Stimulated activated CD4-positive, alpha-beta T cell treated with anti-CD3 and anti-CD28 coated beads, TNF-alpha, amount 100 ng/mL, for 24 hours (primary cell): Measurements from ENCODE around the gene WNT16.
"Not testable (repeated sequence)": the region's sequence is repeated elsewhere in the genome, so short reads cannot be mapped to it uniquely, and the experiment has no call there.

Experiments
- DNase-seq, 3 experiments: peaks; one replicate each; pipeline ENCODE4 v3.0.0-alpha.2; 2020; ENCODE audit warnings: low read depth in 3 of 3

The WNT16 gene

GRCh38 chr7:121328508-121329190 lies at the start of gene WNT16:
TSS of gene WNT16 (plus strand) at chr7:121329000. CDS start at chr7:121329293, 293 bp downstream.
- no peak for DNase-seq

GRCh38 chr7:121279060-121279620 lies 49.7 kb upstream of the WNT16 start:
- DNase-seq, result no peak

GRCh38 chr7:121279822-121280221 lies 49.0 kb upstream of the WNT16 start:
- no peak for DNase-seq

- no peak for DNase-seq
Measured at GRCh38 chr7:121280656-121281055, 48.1 kb upstream of the WNT16 start.

GRCh38 chr7:121282129-121282528 lies 46.7 kb upstream of the WNT16 start:
- DNase-seq, result no peak

- no peak for DNase-seq
Measured at GRCh38 chr7:121285066-121285667, 43.6 kb upstream of the WNT16 start.

GRCh38 chr7:121286186-121286585 lies 42.6 kb upstream of the WNT16 start:
- no peak for DNase-seq

GRCh38 chr7:121286742-121287734 lies 41.8 kb upstream of the WNT16 start:
- DNase-seq, result no peak

- DNase-seq, result no peak
Measured at GRCh38 chr7:121288894-121289293, 39.9 kb upstream of the WNT16 start.

- DNase-seq, result not testable (repeated sequence)
Measured at GRCh38 chr7:121289930-121290329, 38.9 kb upstream of the WNT16 start.

GRCh38 chr7:121294448-121294992 lies 34.3 kb upstream of the WNT16 start:
- DNase-seq, result no peak

GRCh38 chr7:121297843-121298242 lies 31.0 kb upstream of the WNT16 start:
- no peak for DNase-seq

- DNase-seq, result no peak
Measured at GRCh38 chr7:121298831-121299239, 30.0 kb upstream of the WNT16 start.

- no peak for DNase-seq
Measured at GRCh38 chr7:121300685-121301420, 27.9 kb upstream of the WNT16 start.

- no peak for DNase-seq
Measured at GRCh38 chr7:121301446-121302213, 27.2 kb upstream of the WNT16 start.

GRCh38 chr7:121302214-121302745 lies 26.5 kb upstream of the WNT16 start:
- no peak for DNase-seq

GRCh38 chr7:121303422-121304101 lies 25.2 kb upstream of the WNT16 start:
- DNase-seq, result no peak

GRCh38 chr7:121304102-121304658 lies 24.6 kb upstream of the WNT16 start:
- DNase-seq, result no peak

GRCh38 chr7:121305109-121305508 lies 23.7 kb upstream of the WNT16 start:
- DNase-seq, result no peak
